Measurements from ENCODE around the gene ODC1.
"Not testable (repeated sequence)": the region's sequence is repeated elsewhere in the genome, so short reads cannot be mapped to it uniquely, and the experiment has no call there.

The ODC1 gene

DNA sequence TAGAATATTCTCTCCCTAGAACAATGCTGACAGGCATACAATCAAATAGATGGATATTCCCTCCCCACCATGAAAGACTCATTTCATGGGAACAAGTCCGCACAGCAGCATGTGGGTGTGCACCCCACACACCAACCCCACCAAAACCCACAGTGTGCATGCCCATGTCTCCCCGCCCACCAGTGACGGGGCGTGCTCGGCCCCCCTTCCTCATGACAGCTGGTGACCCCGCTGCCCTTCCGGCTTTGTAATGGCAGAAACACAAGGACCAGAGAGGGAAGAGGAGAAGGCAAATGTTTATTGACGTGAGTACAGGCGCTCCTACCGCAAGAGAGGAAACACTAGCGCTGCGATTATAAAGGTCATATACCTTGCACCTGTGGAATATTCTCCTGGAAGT is 30.8 kb upstream of the ODC1 start:
- no peak for DNase-seq (ENCODE audit: low read depth in 1 of 2, low spot score in 1 of 2)

DNA sequence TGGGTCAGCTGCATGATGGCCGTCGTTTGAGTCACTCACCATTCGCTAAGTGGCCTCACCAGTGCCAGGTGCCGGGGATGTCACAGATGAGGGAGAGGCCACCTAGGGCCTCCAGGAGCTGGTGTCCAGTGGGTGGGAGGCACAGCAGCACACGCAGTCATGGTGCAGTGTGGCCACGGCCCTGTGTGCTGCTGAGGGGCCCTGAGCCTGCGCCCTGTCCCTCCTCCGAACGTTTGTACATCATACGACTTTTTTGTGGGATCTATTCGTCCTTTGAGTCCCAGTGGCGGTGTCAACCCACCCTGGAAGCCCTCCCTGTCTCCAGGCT is 30.1 kb upstream of the ODC1 start:
- no peak for DNase-seq (ENCODE audit: low read depth in 1 of 2, low spot score in 1 of 2)

DNA sequence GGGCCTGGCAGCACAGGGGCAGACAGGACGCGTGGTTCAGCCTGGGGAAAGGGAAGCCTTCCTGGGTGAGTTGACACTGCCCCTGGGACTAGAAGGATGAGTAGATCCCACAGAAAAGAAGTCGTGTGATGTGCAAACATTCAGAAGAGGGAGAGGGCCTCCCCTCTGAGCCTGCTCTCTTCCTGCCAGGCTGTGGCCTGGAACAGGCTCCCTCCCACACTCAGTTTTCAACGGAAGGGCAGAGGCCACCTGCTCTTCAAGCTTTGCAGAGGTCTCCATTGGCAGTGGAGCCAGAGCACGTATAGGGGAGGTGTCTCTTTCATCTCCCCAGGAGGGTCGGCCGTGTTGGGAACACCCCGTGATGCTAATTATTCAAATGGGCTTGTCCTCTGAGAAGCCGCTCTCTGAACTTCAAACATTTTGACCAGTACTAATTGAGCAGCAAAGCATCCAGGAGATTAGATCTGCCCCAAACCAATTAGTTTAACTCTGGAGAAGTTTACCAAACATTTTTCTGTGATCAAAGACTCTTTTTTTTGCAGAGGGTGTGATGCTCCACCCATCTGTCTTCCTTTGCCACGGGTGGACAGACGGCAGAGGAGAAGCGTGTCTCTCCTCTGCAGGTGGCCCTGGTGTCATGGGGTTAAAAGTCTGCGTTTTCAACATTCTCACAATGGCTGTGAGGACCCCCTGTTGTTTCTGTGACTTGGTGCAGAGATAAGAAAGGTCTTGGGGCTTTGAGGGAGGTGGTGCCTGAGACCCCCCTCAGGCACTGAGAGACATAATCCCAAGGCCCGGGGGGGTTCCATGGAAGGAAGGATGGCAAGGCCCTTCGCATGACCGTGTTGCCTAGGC is 29.5 kb upstream of the ODC1 start:
- no peak for DNase-seq (ENCODE audit: low read depth in 1 of 2, low spot score in 1 of 2)

DNA sequence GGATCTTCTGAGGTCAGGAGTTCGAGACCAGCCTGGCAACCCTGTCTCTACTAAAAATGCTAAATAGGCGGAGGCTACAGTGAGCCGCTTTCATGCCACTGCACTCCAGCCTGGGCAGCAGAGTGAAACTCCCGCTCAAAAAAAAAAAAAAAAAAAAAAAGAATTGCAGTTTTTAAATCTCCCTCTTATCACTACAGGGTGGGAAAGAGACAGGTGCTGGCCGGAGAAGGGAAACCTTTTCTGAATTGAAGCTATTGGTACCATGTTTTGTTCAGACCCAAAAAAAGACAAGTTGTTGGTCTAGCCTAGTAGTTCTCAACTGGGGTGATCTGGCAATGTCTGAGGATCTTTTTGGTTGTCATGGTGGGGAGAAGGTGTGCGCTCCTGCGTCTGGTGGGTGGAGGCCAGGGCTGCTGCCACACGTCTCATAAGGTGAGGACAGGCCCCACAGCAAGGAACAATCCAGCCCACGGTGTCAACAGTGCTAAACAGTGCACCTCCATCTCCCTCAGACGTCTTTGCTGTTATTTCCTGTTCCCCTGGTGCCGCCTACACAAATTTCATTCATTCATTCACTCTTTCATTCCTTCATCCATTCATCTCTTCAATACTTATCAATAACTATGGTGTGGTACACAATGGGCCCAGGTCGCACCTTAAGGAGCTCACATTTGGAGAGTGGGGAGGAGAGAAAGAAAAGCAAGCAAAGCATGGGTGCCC is 28.8 kb upstream of the ODC1 start:
- DNase-seq (ENCODE audit: low read depth in 1 of 2, low spot score in 1 of 2): no peak

DNA sequence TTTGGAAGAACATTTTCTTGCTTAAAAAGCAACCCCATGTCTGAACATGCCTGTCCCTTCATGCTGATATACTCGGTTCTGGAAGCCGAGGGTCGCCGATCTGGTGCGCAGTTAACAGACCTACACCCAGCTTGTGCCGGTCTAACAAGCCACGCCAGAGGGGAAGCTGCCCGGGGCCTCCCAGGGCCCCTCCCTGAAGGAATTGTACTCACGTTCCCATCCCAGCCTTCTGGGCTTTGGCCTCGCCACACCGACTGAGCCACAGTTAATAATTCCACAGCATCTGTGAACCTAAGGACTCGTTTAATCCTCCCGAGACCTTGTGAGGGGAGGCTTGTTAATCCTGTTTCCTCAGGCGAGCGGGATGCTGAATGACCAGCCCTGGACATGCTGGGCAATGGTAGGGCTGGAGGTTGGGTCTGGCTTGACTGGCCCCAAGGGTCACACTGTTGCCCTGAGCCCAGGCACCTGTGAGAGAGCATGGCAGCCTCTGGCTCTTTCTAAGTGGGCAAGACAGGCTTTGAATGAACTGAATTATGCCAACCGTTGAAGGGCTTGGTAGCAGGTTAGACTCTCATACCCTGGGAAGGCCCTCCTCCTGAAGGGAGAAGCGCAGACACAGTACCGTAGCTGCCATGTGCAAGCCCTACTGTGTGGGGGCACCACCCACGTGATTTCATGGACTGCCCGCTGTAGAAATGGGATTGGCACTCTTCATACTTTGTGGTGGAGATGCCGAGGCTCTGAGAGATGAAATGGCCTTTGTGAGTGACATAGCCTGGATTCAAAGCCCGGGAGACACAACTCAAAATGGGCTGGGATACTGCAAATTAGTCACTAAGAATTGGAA is 27.9 kb upstream of the ODC1 start:
- DNase-seq (ENCODE audit: low read depth in 1 of 2, low spot score in 1 of 2): no peak

DNA sequence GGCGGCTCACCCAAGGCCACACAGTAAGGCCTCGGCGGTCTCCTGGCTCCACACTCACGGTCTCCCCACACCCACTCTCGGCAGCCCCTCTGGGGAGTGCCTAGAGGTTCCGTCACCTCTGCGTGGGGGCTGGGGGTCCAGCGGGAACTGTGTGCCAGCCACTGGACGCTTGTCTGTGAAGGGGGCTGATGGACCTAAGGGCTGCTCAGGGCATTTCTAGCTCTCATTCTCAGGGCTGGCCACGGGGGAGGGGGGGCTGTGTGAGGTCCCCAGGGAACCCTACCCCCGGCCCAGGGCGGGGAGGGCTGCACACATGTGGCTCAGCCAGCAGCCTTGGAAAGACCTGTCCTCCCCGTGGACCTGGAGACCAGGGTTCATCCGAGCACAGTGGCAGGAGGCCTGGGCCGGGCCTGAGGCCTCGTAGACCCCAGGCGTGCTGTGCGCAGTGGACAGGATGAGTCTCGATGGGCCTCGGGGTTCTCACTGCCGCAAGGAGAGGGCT is 27.1 kb upstream of the ODC1 start:
- DNase-seq (ENCODE audit: low read depth in 1 of 2, low spot score in 1 of 2): no peak

DNA sequence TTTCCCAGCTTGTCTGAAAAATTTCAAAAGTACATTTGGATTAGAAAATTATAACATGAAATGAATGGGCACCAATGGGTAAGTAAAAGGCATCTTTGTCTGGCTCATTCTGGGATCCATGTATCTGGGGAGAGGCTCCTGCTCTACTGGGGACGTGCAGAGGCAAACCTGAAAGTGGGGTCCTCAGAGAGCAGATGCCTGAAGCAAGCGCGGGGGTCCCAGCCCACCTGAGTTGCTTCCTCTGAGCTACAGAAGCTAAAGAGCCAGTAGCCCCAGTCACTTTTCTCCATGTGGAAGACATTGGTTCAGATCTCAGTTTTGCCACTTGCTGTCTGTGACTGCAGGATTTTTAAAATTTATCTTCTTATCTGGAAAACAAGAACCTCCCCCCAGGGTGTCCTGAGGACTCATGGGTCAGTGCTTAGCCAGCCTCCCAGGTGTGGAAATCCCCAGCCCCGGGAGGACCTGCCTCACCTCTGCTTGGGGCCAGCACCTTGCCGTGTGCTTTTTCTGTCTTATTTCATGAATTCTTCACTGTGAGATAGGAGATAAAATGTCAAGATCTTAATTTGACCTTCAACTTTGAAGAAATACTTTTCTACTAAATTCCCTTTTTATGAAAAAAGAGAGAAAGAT is 25.1 kb upstream of the ODC1 start:
- no peak for DNase-seq (ENCODE audit: low read depth in 1 of 2, low spot score in 1 of 2)

DNA sequence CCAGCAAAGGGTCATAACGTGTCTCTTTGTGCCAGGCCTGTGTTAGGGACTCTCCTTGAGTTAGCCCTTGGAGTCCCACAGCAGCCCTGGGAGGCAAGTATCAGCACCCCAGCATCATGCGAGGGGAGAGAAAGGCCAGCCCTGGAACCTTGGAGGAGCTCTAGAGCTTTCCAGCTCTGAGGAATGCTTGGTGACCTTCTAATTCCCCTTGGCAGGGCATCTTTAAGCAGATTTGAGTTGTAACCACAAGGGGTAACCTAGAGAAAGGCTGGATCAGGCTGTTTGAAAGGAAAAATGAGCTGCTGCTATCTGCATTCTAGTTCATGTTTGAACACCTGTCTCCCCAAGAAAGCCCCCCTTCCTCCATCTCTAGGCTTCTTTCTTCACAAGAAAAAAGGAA is 23.8 kb upstream of the ODC1 start:
- no peak for DNase-seq (ENCODE audit: low read depth in 1 of 2, low spot score in 1 of 2)

DNA sequence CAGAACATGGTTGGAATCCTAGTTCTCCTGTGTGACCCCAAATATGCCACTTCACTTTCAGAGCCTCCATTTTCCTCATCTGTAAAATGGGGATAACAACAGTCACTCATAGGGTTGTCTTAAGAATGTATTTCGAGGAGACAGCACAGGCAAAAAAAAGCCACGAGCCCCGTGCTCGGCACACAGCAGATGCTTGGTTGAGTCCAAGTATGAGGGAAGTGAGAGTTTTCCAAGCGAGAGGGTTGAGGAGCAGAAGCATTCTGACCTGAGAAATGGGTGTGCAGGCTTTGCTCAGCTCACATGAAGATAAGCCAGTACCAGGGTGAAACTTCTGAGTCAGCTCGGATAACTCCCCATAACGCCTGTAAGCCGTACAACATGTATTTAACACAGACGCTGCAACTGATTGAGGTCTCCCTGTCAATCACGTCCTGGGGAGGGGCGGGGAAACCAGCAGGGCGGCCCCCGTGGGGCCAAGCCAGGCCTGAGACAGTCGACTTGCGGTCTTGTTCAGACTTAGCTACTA is 23.0 kb upstream of the ODC1 start:
- no peak for DNase-seq (ENCODE audit: low read depth in 1 of 2, low spot score in 1 of 2)

DNA sequence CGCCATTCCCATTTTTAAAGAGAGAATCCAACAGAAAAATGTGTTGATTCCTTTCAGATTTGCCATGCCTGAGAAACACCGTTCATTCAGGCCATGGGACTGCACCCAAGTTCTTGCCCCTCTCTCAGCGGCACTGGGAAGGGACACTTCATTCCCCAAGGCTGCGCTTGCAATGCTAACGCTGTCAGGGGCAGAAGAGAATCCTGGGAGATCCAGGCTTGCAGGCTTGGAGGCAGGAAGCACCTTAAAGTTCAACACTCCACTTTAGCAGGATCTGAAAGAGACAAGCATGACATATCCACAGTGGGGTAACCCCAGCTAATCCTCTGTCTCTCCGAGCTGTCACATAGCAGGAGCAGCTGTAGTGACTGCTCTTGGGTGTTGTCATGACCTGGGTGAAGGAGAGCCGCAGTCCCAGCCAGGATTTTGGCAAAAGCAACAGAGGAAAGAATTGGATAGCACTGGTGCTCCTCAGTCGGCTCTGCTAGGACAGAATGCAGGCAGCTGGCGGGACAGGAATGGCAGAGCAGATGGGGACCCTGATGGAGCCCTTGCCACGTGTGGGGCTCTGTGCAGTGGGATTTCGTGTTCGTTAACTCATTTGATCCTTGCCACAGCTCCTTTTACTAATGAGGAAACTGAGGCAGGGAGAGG is 22.0 kb upstream of the ODC1 start:
- no peak for DNase-seq (ENCODE audit: low read depth in 1 of 2, low spot score in 1 of 2)

DNA sequence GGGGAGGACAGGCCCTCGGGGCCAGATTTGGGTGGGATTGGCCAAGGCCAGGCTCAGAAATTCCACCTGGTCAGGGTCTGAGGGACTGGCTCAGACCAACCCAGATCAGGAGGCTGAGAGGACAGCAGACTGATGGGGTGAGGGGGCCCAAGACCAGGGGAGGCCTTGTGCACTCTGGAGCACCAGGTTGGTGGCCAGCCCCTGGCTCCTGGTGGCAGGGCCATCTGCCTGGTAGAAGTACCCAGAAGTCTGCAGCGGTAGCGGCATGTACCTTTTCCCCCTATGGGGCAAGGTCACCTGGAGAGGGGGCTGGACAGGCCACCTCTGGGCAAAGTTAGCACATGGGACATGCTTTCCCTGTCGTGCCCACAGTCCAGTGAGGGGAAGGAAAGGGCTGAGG is 21.2 kb upstream of the ODC1 start:
- no peak for DNase-seq (ENCODE audit: low read depth in 1 of 2, low spot score in 1 of 2)

DNA sequence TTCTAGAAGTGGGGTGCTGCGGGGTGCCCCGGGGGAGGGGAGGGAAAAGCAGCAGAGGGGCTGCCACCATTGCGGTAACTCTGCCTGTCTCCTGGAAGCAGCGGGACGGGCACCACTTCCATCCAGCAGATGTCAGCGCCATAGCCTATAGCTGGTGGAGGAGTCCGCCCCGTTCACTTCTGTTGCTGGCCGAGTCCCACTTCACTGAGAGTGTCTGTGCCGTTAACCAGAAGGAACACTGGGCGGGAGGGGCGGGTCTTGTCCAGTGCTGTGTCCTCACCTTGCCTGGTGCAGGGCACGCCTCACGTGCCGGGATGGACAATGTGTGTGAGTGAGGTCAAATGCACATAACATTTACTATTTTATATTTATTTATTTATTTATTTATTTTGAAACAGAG is 19.3 kb upstream of the ODC1 start:
- DNase-seq (ENCODE audit: low read depth in 1 of 2, low spot score in 1 of 2): no peak

DNA sequence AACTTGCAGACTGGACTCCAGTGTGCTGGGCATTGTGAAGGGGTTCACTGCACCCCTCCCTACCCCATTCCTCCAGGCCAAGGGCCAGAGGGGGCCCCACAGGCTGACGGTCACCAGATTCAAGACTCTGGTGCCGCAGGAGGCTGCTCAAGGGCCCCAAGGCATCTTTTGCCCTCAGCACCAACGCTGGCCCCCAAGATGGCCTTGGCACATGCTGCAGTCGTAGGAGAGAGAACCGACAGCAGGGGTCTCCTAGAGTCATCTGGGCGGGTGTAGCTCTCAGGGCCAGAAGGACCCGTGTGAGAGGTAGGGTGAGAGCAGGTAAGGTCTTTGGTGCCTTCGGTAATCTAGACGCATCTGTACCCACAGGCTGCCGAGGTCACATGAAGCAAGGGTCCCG is 18.7 kb upstream of the ODC1 start:
- DNase-seq (ENCODE audit: low read depth in 1 of 2, low spot score in 1 of 2): no peak

DNA sequence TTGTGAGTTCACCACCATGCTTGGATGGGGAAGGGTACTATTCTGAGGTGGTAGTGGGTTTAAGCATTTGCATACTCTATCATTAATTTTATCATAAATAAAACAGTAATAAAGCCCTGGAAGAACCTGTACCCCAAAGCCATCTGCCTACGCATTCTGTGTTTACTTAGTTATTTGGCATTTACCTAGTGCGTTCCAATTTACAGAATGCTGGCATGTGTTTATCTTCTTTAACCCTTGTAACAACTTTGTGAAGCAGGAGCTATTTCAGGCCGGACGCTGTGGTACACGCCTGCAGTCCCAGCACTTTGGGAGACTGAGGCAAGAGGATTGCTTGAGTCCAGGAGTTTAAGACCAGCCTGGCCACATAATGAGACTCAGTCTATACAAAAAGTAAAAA is 17.8 kb upstream of the ODC1 start:
- no peak for DNase-seq (ENCODE audit: low read depth in 1 of 2, low spot score in 1 of 2)

DNA sequence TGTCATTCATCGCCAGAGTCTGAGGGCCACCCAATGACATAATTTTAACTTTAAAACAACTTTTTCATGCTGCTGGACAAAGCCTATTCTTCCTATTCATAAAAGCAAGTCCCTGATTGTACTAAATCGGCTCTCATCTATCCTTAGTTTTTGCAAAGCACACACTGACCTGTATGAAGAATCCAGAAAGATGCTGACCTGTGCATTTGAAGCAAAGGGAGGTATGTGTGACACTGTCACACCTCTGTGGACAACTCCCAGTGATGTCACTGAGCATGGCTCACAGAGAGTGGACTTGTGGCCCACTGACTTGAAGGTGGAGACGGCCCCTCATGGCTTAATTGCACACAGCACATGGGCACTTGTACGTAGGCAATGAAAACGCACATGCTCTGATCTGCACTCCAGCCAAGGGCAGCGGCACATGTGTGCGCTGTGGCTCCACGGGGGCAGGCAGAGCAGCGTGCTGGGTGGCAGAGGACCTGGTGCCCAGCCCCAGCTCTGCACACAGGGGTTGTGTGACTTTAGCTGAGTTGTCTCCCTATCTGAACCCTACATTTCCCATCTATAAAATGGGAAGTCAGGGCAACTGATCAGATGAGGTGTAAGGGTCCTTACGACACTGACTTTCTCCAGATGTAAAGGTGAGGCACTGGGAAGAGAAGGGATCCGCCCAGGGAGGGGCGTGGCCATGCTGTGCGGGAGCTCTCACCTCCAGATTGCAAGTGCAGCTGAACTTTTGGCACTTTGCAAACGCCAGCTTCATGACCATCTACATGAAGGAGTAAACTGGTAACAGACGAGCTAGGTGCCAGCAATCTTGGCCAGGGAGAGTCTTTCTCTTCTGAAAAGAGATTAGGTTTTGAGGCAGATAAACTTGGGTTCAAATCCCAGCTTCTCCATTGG is 14.3 kb upstream of the ODC1 start:
- no peak for DNase-seq (ENCODE audit: low read depth in 1 of 2, low spot score in 1 of 2)

DNA sequence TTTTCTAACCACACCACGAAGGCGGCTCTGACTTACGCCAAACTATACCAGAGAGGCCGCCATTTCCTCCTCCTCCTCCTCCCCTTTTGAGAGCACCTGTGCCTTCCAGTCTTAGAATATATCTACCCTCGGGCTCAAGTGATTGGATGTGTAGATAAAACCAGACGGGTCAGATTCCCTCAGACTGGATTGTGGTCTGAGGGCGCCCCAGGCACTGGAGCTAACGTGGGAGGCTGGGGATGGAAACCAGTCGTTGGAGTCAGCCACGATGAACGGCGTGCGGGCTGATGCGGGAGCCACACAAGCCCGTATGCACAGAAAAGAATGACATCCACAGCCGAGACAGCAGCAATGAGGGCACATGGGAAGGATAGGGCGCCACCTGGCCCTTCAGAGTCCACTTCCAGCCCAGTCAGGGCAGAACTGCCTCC is 12.3 kb upstream of the ODC1 start:
- DNase-seq (ENCODE audit: low read depth in 1 of 2, low spot score in 1 of 2): no peak

DNA sequence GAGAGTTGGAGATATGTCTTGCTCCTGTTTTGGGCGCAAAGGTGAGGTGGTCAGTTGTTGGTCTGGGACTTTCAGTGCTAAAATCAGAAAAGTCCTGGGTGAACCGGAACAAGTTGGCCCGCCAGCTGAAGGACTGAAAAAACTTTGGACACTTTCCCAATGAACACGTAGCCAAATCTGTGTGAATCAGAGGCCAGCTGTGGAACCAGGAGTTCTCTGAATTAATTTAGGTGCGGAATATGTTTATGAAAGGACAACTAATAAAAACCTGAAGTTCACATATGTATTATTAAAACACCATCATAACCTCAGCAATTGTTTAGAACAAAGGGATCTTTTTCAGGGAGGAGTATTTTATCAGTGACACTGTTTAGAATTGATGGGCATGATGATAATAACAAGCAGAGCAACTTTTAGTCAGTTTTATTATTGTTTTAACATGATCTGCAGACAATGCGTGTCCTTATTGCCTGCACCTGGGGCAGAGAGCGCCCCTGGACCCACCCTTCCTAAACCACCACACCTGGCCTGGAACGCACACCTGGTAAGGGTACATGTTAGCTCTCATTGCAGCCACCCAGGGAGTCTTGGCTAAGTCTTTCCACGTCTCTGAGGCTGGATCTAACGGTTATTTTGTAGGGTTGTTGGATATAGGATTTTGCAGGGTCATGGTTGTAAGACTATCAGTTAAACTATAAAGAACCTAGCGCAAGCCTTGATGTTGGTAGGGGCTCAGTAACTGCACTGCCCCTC is 9.9 kb upstream of the ODC1 start:
- DNase-seq (ENCODE audit: low read depth in 1 of 2, low spot score in 1 of 2): no peak

DNA sequence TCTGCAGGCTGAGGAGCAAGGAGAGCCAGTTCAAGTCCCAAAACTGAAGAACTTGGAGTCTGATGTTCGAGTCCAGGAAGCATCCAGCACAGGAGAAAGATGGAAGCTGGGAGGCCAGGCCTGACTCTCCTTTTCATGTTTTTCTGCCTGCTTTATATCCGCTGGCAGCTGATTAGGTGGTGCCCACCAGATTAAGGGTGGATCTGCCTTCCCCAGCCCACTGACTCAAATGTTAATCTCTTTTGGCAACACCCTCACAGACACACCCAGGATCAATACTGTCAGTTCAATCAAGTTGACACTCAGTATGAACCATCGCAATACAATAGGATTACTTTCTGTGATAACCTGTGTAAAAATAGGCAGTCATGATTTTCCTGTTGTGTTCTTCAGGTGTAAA is 9.1 kb upstream of the ODC1 start:
- DNase-seq (ENCODE audit: low read depth in 1 of 2, low spot score in 1 of 2): not testable (repeated sequence)

DNA sequence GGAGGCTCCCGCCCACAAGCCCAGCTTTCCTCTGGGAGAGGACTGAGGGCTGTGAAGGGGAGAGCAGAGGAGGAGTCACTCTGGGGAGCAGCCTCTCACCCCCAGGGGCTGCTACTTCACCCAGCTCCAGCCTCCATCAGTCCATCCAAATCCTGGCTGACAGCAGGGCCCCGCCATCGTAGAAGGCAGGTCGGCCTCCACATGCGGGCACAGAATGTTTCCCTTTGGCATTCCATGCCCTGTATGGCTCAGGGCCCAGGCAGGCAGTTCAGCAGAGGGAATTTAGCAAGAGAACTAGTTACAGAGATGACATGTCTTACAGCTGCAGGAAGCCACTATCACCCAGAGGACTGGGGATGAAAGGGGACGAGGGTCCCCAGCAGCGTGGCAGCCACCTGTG is 6.4 kb upstream of the ODC1 start:
- no peak for DNase-seq (ENCODE audit: low read depth in 1 of 2, low spot score in 1 of 2)
